HG03521 (cell line): ENCODE results near the gene MTSS2.

ENCODE experiments used
- ATAC-seq: cut with Tn5 transposase; IDR thresholded peaks from one replicate; pipeline ENCODE4 v1.9.1; 2021; ENCODE audit warnings: mild to moderate bottlenecking, moderate library complexity; ENCODE audit not compliant: unreplicated experiment

Gene MTSS2

DNA sequence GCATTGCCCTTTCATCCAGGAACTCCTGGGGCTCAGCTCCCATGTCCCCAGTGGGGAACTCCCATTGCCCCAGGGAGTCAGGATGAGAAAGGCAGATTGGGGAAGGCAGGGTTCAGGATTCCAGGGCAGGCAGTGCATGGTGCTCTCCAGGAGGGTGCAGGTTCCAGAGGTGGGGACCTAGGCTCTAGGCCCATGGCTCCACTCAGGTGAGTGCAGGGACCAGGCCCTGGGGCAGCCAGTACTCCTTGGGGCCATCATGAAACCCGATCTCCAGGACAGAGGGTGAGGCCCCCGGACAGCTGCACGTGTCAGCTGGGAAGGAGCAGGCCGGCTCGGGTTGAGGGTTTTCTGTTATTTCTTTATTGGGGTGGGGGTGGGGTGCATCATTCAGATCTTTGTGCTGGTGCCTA is 1.3 kb upstream of the MTSS2 start:
- ATAC-seq = no peak

DNA sequence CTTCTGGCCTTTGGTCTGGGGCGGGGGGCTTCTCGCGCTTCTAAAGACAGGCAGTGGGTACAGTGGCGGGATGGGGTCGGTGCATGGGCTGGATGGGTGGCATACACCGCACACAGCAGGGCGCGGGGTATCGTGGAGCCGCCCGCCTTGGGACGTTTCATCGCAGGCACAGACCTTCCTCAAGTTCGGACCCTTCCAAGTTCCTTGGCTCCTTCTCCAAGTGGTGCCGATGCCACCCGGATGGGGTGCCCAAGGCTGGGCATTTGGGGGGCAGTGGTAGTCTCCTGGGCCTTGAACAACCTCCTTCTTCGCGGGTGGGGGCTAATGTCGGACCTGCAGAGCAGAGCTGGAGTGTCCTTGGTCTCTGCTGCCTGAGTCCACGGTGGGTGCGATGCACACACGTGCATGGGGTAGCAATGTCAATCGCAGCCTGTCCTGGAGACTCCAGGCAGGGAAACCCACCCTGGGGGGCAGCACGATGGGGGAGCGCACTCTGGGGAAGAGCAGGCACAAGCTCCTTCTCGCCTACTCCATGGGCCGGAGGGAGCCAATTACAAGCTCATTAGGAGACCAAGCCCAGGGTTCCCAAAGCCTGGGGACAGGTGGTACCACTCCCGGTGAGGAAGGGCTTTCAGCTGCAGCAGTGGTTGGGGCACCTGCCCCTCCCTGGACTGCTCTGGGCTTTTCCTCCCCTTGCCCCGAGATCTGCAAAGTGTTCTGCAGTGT is 686 bp upstream of the MTSS2 start:
- ATAC-seq = no peak

DNA sequence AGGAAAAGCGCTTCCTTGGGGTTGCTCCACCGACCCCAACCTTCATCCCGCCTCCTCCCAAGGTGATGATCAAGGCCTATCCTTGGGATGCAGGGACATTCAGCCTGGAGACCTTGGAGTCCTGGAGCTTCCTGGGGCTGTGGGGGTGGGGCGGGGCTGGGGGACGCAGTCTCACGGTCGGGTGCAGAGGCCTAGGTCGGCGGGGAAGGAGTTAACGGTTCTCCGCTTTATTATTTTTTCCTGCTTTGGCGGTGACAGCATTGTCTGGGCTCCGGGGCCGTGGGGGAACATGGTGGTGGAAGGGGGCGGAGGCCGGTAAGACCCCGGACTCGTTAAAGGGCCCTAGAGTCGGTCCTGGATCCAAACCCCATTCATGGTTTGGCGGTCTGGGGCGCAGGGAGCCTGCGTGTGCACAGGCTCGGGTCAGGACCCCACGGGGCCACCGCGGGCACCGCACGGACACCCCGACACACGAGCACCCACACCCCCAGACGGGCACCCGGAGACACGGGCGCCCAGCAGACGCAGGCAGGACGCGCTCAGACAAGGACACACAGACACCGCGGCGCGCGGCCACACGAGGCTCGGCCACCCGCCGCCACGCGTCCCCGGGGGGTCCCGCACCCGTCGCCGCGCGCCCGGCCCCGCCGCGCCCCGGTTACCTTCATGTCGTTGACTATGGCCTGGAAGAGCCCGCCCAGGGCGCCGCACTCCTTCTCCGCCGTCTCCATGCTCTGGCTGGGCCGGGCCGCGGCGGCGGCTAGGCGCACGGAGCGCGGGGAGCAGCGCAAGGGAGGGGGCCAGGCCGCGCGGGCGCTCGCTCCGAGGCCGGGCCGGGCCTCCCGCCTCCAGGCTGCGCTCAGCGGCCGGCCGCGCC is 554 bp downstream of the MTSS2 start:
- ATAC-seq = no peak

DNA sequence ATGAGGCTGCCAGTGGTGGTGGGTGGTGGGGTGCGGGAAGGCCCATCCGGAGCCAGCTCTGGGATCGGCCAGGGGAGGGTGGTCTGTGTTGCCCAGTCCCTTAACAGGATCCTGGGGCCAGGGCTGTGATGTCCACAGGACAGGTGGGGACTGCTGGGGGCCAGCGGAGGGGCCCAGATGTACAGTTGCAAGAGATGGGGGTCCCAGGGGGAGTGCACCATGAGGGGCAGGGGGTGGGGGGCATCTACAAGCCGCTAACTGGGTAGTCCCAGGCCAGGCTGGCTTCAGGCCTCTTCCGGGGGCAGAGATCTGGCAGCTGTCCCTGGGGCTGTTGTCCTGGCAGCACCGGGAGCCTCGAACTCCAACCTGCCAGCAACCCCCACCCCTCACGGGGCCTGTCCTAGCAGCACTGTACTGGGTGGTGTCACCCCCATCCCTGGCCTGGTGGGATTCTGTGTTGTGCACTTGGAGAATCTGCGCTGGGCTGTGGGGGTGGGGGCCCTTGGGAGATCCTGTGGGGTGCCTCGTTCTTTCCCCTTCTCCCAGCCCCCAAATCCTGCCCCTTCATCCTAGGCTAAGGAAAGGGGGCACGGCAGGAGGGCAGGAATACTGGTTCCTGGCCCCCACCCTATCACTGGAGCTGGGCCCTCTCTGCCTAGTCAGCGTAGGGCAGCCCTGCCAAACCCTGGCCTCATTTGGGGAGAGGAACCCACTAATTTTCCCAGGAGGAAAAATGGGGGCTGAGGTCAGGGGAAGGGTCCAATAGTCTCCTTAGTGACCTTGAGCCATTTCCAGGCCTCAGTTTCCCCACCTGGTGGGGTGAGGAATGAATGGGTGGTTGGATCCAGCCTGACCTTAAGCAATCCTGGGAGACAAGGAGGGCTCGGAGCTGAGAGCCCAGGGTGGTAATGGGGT is 1.4 kb downstream of the MTSS2 start:
- no peak for ATAC-seq

DNA sequence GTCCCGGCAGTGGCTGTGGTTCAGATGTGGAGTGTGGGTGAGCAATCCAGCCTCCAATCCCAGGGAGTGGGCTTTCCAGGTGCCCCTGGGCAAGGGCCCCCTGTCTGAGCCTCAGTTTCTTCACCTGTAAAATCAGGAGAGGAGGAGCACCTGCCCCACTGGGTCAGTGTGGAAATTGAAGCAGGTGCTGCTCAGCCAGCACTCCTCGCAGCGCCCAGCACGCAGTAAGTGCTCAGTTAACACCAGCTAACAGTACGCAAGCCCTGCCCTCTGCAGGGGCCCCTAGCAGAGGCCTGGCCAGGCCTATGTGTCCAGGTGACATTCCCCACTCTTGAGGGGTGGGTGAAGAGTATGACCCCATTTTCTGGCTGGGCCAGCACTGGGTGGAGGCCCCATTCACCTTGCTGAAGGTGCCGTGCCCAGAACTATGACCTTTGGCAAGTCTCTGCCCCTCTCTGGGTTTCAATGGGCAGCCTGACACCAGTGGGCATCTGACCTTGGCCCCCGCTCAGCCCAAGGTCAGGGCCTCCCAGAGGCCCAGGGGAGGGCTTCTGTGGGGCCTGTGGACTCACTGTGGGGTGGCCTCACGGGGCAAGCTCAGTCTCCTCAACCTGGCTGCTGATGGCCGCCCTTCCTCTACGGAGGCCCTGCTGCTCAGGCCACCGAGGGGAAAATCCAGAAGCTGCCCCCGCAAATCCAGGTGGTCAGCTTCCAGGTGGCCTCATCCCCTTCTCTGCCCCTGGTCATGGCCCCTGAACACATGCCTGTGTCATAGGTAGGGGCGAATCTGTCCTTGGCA is 2.5 kb downstream of the MTSS2 start:
- no peak for ATAC-seq

DNA sequence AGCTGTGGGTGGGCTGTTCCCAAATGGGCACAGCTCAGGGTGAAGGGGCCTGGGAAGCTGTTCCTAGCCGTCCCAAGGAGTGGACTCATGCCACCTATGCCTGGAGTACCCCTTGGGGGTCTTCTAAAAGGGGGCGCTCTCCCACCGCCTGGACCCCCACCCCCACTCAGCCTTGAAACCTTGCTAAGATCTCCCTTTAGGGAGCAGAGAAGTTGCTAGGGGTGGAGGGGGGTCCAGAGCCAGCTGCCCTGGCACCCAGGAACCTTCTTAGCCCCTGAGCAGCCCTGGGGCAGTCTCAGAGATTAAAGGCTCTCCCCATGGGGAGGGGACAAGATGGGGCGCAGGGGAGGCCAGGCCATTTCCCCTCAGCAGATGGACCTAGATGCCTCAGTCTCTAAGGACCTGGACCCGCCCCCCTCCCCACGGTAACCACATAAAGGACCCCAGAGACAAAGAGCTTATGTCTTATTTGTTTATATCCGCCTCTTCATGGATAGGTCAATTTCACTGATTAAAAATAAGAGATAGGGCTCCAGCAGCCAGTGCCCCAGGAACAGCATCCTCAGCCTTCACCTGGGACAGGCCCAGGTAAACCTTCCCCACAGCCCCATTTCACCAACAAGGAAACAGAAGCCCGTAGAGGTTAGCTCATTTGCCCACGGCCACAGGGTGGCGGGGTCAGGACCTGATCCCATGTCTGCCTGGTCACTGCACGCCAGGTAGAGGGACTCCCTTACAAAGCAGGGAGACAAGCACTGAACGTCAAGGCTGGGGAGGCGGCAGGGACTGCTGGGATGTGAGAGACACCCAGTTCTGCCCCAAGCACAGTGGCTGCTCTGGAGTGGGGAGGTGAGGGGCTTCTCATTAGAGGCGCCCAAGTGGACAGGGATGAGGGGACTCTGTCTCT is 3.4 kb downstream of the MTSS2 start:
- no peak for ATAC-seq

DNA sequence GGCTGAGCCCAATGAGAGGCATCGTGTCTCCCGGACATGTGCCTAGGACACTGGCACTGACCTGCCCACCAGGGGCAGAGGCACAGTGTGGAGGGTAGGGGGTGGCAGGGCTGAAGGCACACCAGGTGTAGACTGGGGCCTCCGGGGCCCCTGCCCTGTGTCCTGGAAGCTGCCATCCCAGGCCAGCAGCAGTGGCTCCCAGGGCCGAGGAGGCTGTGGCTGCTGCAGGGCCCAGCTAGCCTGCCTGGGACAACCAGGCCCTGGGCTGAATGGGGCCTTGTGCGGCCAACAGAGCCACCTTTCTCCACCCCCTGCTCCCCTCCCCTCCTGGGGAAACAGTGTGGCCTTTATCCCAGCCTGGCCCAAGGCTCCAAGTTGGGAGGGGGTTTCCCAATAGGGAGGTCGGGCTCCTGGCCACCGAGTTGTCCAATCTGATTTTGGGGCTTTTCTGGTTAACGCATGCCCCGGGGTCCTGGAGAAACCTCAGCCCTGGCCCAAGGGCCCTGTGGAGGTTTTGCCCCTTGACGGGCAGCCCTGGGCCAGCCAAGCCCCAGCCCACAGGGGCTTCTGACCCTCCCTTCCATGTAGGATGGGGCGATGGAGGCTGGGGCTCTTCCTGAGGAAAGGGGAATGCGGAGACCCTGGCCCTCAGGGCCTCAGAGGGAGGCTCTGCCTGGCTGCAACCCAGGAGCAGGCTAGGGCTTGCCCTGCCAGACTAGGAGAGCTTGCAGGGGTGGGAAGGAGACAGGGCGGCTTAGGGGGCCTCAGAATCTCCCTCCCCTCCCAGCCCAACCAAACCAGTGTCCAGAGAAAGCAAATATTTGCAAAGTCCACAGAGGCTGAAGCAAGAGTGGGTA is 4.2 kb downstream of the MTSS2 start:
- no peak for ATAC-seq

DNA sequence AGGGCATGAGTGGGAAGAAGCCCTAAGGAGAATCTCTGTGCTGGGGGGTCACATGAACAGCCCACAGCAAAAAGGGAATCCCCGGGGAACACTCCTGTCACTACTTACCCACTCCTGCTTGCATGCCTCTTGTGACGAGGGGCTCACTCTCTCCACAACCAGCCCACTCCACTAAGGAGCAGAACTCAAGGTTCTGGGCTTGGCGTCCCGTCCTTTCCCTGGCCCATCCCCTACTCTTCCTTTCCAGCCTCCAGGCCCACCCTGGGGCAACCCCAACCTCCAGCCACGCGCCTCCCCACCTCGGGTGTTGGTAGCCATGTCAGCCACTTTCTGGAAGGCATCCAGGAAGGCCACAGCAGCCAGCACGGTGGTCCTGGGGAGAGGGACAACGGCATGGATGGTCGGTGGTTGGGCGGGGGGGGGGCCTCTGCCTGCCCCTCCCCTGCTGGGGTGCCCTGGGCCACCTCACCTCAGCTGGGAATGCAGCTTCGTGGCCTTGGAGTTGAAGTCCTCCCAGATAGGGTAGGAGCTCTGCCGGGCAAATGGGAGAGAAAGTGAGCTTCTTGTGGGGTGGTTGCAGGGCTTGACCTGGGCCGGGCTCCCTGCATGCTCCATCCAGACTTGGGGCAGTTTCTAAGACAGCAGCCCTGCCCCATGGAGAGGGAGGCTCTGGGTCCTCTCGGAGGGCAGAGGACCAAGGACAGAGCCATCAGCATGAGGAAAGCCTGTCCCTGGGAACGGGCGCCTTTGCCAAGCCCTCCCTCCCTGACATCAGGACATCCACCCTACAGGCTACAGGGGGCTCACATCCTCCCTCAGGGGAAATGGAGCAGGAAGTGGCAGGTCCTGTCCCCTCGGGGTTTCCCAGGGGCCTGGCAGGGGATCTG is 5.1 kb downstream of the MTSS2 start:
- no peak for ATAC-seq

DNA sequence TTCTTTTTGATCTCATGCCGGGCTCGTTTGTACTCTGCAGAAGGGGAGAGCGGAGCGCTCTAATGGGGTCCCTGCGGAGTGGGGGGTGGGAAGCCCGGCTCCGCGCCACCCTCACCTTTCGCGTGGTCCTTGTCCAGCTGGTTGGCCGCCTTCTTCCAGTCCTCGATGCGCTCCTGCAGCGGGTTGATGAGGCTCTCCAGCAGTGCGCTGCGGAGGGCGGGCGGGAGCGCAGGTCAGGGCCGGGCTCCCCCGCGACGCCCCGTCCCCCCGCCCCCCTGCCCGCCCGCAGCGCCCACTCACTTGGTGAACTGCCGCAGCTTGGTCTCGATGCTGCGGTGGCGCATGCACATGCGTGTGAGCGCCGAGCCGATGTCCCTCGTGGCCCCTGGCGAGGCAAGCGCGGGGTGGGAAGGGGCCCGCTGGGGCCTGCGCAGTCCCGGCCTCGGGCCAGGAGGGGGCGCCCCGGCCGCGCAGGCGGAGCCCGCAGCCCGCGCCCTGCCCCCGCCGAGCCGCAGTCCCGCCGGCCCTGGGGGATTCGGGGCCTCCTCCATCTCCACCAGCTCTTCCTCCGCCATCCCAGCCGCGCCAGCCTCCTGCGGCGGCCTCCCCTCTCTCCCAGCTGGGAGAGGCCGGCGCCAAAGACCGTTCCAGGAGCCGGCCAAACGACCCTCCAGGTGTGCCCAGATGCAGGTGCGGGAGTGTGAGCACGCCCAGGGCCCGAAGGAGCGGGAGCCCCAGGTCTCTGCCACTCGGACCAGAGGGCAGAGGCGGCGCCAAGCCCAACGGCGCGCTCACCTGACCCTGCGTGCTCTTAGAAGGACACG is 6.0 kb downstream of the MTSS2 start:
- no peak for ATAC-seq

DNA sequence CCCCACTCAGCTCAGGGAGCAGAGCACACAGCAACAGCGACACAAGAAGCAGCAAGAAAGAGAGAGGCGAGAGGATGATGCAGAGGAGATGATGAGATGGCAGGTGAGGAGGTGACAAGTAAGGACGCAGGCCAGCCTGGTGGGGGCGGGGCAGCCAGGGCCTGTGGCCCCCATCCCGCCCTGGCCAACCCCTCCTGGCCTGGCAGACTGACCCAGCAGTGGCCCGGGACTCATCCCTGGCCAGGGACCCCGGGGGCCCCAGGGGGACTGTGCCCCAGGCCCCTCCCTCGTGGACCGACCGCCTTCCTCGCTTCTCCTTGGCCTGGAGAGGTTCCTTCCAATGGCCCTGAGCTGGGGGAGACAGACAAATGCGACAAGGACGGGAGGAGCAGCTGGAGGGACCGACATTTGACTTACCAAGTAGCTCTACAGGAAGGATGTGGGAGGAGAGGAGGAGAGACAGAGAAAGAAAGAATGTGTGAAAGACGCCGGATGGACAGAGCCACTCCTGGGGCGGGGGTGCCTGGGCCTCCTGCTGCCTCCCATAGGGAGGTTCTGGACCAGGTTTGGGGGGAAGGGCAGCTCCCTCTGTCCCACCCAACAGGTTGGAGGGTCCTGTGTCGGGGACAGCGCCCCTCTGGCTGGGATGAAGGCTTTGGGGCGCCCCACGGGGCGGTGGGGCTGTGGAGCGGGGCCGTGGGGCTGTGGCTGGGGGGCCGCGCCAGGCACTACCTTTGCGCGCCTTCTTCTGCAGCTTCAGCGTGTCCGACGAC is 6.8 kb downstream of the MTSS2 start:
- ATAC-seq = no peak

DNA sequence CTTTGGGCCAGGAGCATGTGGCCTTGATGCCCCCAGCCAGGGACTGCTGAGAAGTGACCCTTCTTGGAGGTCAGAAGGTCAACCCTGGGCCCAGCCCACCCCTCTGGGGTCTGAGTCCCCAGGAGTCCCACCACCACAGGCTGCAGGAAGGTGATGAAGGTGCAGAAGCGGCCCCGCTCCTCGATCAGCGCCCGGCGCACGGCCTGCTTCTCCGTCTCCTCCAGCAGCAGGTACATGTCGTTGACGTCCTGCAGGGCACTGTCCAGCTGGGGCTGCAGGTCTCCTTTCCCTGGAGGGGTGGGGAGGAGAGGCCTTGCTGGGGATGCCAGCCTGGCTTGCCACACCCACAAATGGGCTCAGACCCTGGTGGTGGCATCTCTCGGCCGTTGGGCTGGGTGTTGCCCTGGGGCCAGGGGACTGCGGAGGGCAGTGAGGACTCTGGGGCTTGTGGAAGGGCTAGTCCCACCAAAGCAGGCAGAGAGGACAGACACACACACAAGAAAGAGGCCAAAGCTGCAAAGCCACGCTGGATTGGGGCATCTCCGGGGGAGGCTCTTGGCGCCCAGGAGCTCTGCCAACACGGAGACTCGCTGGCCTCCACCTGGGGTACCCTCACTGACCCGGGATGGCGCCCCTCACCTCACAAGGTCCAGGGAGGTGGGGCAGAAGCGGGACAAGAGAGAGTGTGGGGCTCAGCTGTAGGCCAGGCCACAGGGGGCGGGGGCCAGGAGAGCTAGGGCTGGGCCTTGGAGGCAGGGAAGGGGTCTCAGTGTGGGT is 7.5 kb downstream of the MTSS2 start:
- no peak for ATAC-seq

DNA sequence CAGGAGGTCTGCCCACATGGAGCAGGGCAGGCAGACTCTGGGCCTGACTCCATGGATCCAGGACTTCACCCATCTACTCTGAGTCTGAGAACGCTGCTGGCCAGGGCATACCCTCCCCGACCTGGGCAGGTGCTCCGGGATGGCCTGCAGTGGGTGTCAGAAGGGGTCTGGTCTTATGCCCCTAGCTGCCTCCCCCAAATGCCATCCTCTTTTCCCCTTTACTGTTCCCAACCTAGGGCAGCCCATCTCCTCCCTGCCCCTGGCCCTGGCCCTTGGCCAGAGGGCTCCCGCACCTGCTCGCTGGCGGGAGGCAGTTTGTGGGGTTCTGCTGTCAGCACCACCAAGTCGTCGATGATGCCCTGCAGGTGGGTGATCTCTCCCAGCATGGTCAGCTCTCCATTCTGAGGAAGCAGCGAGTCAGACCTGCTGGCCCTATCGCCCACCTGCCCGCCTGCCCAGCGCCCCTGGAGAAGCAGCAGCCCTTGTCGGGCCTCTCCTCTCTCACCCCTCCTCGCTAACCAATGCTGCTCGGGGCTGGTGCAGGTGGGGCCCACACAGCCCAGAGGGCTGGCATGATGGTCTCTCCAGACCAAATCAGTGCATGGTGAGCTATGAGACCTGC is 8.2 kb downstream of the MTSS2 start:
- ATAC-seq = no peak

DNA sequence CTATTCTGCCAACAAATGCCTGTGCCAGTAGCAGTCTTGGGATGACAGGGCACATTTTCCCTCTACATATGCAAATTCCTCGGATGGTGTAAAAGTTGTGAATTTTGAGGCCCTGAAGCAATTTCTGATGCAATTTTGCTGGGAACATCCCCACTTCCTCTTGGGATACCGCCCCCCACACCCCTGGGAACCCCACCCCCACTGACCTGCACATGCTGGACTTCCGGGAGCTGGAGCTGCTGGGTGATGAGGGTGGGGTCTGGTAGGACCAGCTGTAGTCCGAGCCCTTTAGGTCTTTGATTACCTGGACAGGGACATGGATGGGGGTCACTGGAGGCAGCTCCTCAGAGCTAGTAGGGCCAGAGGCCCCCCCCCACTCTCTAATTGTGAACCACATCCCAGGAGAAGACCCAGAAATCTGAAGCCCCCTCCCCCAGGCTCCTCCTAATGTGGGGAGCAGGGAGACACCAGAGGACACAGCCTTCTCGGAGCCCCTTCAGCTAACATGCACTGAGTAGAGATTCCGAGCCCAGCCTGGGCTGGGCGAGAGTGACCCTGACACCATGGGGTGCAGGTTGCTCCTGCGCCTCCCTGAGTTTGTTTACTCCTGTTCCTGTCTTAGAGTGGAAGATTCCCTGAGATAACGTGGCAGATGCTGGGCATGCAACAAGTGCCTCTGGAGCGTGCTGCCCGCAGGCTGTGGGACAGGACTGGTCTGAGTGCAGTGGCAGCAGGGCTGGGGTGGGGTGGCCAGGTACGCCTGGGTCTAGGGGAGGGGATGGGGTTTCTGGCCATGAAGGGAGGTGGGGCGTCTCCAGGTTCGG is 9.0 kb downstream of the MTSS2 start:
- ATAC-seq = no peak
